MM.1S (cell line): Measurements from ENCODE around the gene ANGEL1.

Source experiments
- DNase-seq: peaks from one replicate; pipeline ENCODE4 v3.0.0-alpha.2; 2015
- H2AFZ ChIP-seq: fragments of 300-600 bp; sonication (generic); 2 replicates; pipeline ENCODE4 v1.6.0; 2016; ENCODE audit warnings: antibody characterized with exemption, low read length
- H3F3A ChIP-seq: fragments of 300-600 bp; sonication (generic); 2 replicates; pipeline ENCODE4 v1.6.1; 2016; ENCODE audit warnings: mild to moderate bottlenecking, antibody characterized with exemption, low read length, moderate library complexity, mixed read lengths; ENCODE audit not compliant: insufficient read depth
- H3K27ac ChIP-seq: fragments of 300-600 bp; sonication (generic); 2 replicates; pipeline ENCODE4 v1.5.1; 2016; ENCODE audit warnings: mild to moderate bottlenecking, low read length
- H3K27me3 ChIP-seq: fragments of 300-600 bp; sonication (generic); replicated peaks from 2 replicates; pipeline ENCODE4 v1.6.0; 2016; ENCODE audit warnings: low read length; ENCODE audit not compliant: insufficient read depth
- H3K36me3 ChIP-seq: fragments of 300-600 bp; sonication (generic); replicated peaks from 2 replicates; pipeline ENCODE4 v1.6.1; 2016; ENCODE audit warnings: mild to moderate bottlenecking, low read length, mixed read lengths; ENCODE audit not compliant: insufficient read depth
- H3K4me1 ChIP-seq: fragments of 300-600 bp; sonication (generic); 2 replicates; pipeline ENCODE4 v1.6.1; 2016; ENCODE audit warnings: low read length, mixed read lengths
- H3K4me2 ChIP-seq: fragments of 300-600 bp; sonication (generic); 2 replicates; pipeline ENCODE4 v1.6.0; 2016; ENCODE audit warnings: low read depth, low read length
- H3K4me3 ChIP-seq: fragments of 300-600 bp; sonication (generic); 2 replicates; pipeline ENCODE4 v1.5.1; 2016; ENCODE audit warnings: low read length, mixed read lengths
- H3K79me2 ChIP-seq: fragments of 300-600 bp; sonication (generic); 2 replicates; pipeline ENCODE4 v1.6.1; 2016; ENCODE audit warnings: mixed run types, low read length, mixed read lengths
- H3K9ac ChIP-seq: fragments of 300-600 bp; sonication (generic); 2 replicates; pipeline ENCODE4 v1.6.1; 2016; ENCODE audit warnings: low read length, mixed read lengths
- H3K9me2 ChIP-seq: fragments of 300-600 bp; sonication (generic); replicated peaks from 2 replicates; pipeline ENCODE4 v1.6.1; 2016; ENCODE audit warnings: mild to moderate bottlenecking, low read length, mixed read lengths; ENCODE audit not compliant: insufficient read depth
- H3K9me3 ChIP-seq: fragments of 300-600 bp; sonication (generic); replicated peaks from 2 replicates; pipeline ENCODE4 v1.6.1; 2016; ENCODE audit warnings: mild to moderate bottlenecking, low read length, mixed read lengths; ENCODE audit not compliant: insufficient read depth
- H4K20me1 ChIP-seq: fragments of 300-600 bp; sonication (generic); 2 replicates; pipeline ENCODE4 v1.6.1; 2016; ENCODE audit warnings: mild to moderate bottlenecking, low read length, moderate library complexity, mixed read lengths; ENCODE audit not compliant: insufficient read depth
- EZH2 ChIP-seq: fragments of 300-600 bp; sonication (generic); optimal IDR thresholded peaks from 2 replicates; pipeline ENCODE3; 2017; ENCODE audit warnings: low read depth, mild to moderate bottlenecking, antibody characterized with exemption, low read length, mixed read lengths
- EZH2phosphoT487 ChIP-seq: fragments of 300-600 bp; sonication (generic); IDR thresholded peaks from 2 replicates; pipeline ENCODE4 v1.6.1; 2018; ENCODE audit warnings: antibody characterized with exemption, low read length
- TF ChIP-seq, protein P1 (sequence below): fragments of 300-600 bp; sonication (generic); IDR thresholded peaks from 2 replicates; pipeline ENCODE4 v1.5.1; 2016; ENCODE audit warnings: antibody characterized with exemption, low read length, mixed read lengths

Gene ANGEL1

DNA sequence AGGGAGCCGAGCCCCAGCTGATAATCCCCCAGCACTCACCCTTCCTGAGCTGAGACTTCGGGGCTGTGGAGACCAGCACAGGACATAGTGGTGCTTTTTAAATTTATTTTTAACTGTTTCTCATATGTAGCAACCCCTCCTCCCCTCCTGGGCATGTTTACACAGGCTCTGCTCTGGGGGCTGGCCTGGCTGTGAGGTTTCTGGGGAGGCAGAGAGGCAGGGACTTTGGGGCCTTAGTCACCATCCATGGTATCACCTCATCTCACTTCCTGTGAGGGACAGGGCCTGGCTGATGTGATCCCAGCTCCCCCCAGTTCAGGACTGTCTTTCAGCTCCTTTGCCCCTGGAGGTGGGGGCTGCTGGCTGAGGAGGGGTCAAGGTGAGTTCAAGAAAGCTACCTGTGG, 31.0 kb downstream of the ANGEL1 start:
- Histone ChIP-seq H3K79me2 (no peaks in the 10 kb centered on the region), H3K36me3 (no peaks in the 10 kb centered on the region), H3K4me1 (no peaks in the 10 kb centered on the region), H3K27ac (no peak overlapping the region), H3F3A (no peaks in the 10 kb centered on the region), H3K4me2 (no peak overlapping the region), H3K9me3 (no peaks in the 10 kb centered on the region), H4K20me1 (no peaks in the 10 kb centered on the region), H3K9me2 (no peaks in the 10 kb centered on the region), H3K9ac (no peak overlapping the region), H3K27me3 (no peaks in the 10 kb centered on the region), H3K4me3 (no peak overlapping the region), H2AFZ (no peak overlapping the region)
- TF ChIP-seq EZH2phosphoT487 = no peak
- TF ChIP-seq EZH2 = no peak
- TF ChIP-seq, protein P1, sequence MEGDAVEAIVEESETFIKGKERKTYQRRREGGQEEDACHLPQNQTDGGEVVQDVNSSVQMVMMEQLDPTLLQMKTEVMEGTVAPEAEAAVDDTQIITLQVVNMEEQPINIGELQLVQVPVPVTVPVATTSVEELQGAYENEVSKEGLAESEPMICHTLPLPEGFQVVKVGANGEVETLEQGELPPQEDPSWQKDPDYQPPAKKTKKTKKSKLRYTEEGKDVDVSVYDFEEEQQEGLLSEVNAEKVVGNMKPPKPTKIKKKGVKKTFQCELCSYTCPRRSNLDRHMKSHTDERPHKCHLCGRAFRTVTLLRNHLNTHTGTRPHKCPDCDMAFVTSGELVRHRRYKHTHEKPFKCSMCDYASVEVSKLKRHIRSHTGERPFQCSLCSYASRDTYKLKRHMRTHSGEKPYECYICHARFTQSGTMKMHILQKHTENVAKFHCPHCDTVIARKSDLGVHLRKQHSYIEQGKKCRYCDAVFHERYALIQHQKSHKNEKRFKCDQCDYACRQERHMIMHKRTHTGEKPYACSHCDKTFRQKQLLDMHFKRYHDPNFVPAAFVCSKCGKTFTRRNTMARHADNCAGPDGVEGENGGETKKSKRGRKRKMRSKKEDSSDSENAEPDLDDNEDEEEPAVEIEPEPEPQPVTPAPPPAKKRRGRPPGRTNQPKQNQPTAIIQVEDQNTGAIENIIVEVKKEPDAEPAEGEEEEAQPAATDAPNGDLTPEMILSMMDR = no peak
- no peak for DNase-seq

DNA sequence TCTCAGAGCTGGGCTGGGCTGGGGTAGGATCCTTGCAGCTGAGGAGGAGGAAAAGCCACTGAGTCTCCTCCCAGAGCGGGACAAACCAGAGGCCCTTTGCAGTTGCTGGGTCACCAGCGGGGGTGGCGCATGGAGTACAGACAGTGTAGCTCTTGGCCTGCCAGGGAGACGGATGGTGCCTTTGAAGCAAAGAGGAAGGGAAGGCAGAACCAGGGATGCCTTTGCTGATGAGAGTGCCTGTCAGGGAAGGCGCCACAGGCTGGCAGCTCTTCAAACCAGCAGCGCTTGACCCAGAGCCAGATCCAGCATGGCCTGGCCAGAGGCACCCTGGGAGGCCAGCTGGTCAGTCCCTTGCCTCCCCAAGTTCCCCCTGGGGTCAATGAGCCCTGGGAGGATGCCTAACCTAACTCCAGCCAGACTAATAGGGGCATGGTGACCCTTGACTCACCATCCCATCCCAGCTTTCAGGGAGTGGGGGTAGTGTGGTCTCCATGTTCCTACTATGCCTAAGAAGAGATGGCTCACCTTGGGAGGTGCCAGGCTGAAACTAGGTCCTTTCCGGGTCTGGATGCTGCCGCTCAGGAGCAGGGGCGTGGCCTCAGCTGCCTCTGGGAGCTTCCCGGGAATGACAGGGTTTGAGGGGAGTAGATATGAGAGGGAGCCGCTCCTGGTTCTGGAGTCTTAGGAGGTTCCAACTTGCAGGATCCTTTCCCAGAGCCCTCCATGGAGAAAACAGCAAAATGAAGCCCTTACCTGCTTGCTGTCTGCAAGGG, 31.6 kb downstream of the ANGEL1 start:
- H3K4me3 ChIP-seq = no peak overlapping the region
- no peaks in the 10 kb centered on the region for H3F3A ChIP-seq
- no peak for DNase-seq
- TF ChIP-seq, protein P1 = no peak
- TF ChIP-seq EZH2 (no peak), EZH2phosphoT487 (no peak)
- H3K9me2 ChIP-seq = no peaks in the 10 kb centered on the region
- no peak overlapping the region for H3K9ac ChIP-seq
- no peaks in the 10 kb centered on the region for H3K4me1 ChIP-seq
- no peak overlapping the region for H3K27ac ChIP-seq
- no peaks in the 10 kb centered on the region for H3K79me2 ChIP-seq
- no peak overlapping the region for H2AFZ ChIP-seq
- H3K4me2 ChIP-seq = no peak overlapping the region
- no peaks in the 10 kb centered on the region for H3K9me3 ChIP-seq
- H3K27me3 ChIP-seq = no peaks in the 10 kb centered on the region
- H4K20me1 ChIP-seq = no peaks in the 10 kb centered on the region
- no peaks in the 10 kb centered on the region for H3K36me3 ChIP-seq

DNA sequence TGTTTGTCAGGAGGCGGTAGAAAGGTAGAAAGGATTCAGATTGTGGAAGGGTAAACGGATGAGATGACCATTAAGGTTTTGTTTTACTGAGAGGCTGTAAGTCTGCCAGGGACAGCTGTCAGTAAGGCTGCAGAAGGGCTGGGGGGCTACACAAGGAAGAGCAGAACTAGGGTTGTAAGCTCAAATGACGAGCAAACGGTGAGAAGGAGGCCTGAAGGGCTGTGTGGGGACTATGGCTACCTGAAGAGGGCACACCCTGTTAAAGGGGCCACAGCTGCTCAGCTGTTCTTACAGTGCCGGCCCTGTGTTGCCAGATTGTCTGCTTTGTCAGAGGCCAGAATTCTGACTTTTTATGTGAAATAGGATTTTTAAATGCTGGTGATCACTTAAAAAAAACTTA, 32.3 kb downstream of the ANGEL1 start:
- H2AFZ ChIP-seq = no peak overlapping the region
- no peak overlapping the region for H3K4me3 ChIP-seq
- no peak overlapping the region for H3K4me2 ChIP-seq
- H3K9me3 ChIP-seq = no peaks in the 10 kb centered on the region
- no peaks in the 10 kb centered on the region for H3K4me1 ChIP-seq
- H3K9me2 ChIP-seq = no peaks in the 10 kb centered on the region
- no peaks in the 10 kb centered on the region for H4K20me1 ChIP-seq
- H3K27me3 ChIP-seq = no peaks in the 10 kb centered on the region
- DNase-seq = no peak
- H3F3A ChIP-seq = no peaks in the 10 kb centered on the region
- TF ChIP-seq, protein P1 = no peak
- TF ChIP-seq EZH2 (no peak), EZH2phosphoT487 (no peak)
- no peaks in the 10 kb centered on the region for H3K79me2 ChIP-seq
- H3K36me3 ChIP-seq = no peaks in the 10 kb centered on the region
- no peak overlapping the region for H3K9ac ChIP-seq
- H3K27ac ChIP-seq = no peak overlapping the region
